Measurements from ENCODE around the gene MOB2.

- TF ChIP-seq L3MBTL2 (conservative IDR thresholded peaks at IDR 0.05): no peak
- TF ChIP-seq ELF4 (IDR thresholded peaks at IDR 0.05): no peak
- no peak for TF ChIP-seq BHLHE40 (IDR thresholded peaks at IDR 0.05; ENCODE audit: borderline replicate concordance)
- TF ChIP-seq HDGF (IDR thresholded peaks at IDR 0.05; ENCODE audit: borderline replicate concordance): no peak
- TF ChIP-seq ARNT (IDR thresholded peaks at IDR 0.05): no peak
- no peak for TF ChIP-seq SUZ12 (IDR thresholded peaks at IDR 0.05)
- no peak for TF ChIP-seq CTBP1 (IDR thresholded peaks at IDR 0.05; ENCODE audit: borderline replicate concordance)
These were observed 36.5 kb upstream of the MOB2 start for GRCh38 chr11:1523077-1523476.

Data from HEK293T (cell line).